ENCODE measurements around the gene MTX1. TPM values are rescaled to one million over a fixed set of nuclear protein-coding genes. Genes with fewer than 3 reads are reported as not detected.
A peak's percentile ranks its signal among the peaks of the same experiment; 100 is the strongest.
"Not testable (repeated sequence)": the region's sequence is repeated elsewhere in the genome, so short reads cannot be mapped to it uniquely, and the experiment has no call there.

MTX1 gene
- polyA plus RNA-seq, 2 of the 4 experiments (the other 2 are of a cell fraction) = 53.4 to 67.1 TPM

- DNase-seq (ENCODE audit: low read depth in 1 of 2, low spot score in 1 of 2) = no peak
- Histone ChIP-seq H3K4me2 (peak overlapping the region; percentile 98), H3K4me3 (no peak overlapping the region), H3K4me1 (peaks cover 23% of the 10 kb centered on the region), H3K27ac (no peak overlapping the region), H3K9me3 (no peaks in the 10 kb centered on the region)
- POLR2A ChIA-PET = no interaction called here
- CTCF ChIA-PET = interaction anchor here (1.4 to 7.6 kb wide), 4 partner anchors 15 to 41 kb away, joined by 4 to 96 read pairs (median 45); no protein-coding TSS in a partner anchor
- ATAC-seq = no peak
- 84% methylated on average over 4 of the region's 4 CpGs for WGBS (ENCODE audit: missing lambda C conversion rate)
- no peak for FAIRE-seq
- no peak for TF ChIP-seq RCOR1 (IDR thresholded peaks at IDR 0.05; ENCODE audit: low read depth, low read length)
- no peak for TF ChIP-seq HOXB5 (CRISPR knock-in tag; IDR thresholded peaks at IDR 0.05)
- TF ChIP-seq TP53 (CRISPR knock-in tag; IDR thresholded peaks at IDR 0.05) = no peak
- TF ChIP-seq USF2 (IDR thresholded peaks at IDR 0.05) = no peak
- no peak for TF ChIP-seq GATA3 (IDR thresholded peaks at IDR 0.05; ENCODE audit: borderline replicate concordance)
- TF ChIP-seq BHLHE40 (IDR thresholded peaks at IDR 0.05; ENCODE audit: low read depth, low read length) = no peak
- TF ChIP-seq MAFK (IDR thresholded peaks at IDR 0.05; ENCODE audit: partially characterized antibody) = no peak
- TF ChIP-seq JUNB (IDR thresholded peaks at IDR 0.05) = no peak
- no peak for TF ChIP-seq MAZ (IDR thresholded peaks at IDR 0.05; ENCODE audit: borderline replicate concordance, low read depth, low read length)
- TF ChIP-seq HES2 (IDR thresholded peaks at IDR 0.05) = no peak
Measured at GRCh38 chr1:155210314-155211104, 2.0 kb downstream of the MTX1 start.

- not testable (repeated sequence) for DNase-seq (ENCODE audit: low read depth in 1 of 2, low spot score in 1 of 2)
- POLR2A ChIA-PET = interaction anchor here (0.5 kb wide), 1 partner anchor 239 kb away, joined by 4 read pairs; no protein-coding TSS in a partner anchor
Measured at GRCh38 chr1:155211381-155212050, 3.0 kb downstream of the MTX1 start.

GRCh38 chr1:155212051-155212440, 3.6 kb downstream of the MTX1 start:
- POLR2A ChIA-PET; H3K4me2 ChIP-seq; H3K27ac ChIP-seq; H3K9me3 ChIP-seq; DNase-seq (ENCODE audit: low read depth in 1 of 2, low spot score in 1 of 2); H3K4me3 ChIP-seq; ATAC-seq; FAIRE-seq: not testable (repeated sequence)
- 84% methylated on average over 4 of the region's 7 CpGs for whole genome bisulfite sequencing (ENCODE audit: missing lambda C conversion rate)
- peaks cover 21% of the 10 kb centered on the region for H3K4me1 ChIP-seq
- CTCF ChIA-PET = interaction anchor here (1.4 kb wide), 1 partner anchor 15 kb away, joined by 4 read pairs; no protein-coding TSS in a partner anchor

More at GRCh38 chr1:155211381-155212050, 3.0 kb downstream of the MTX1 start:
- not testable (repeated sequence) for ATAC-seq, H3K27ac ChIP-seq, H3K4me3 ChIP-seq, H3K9me3 ChIP-seq, FAIRE-seq, H3K4me2 ChIP-seq
- CTCF ChIA-PET = interaction anchor here (1.4 kb wide), 1 partner anchor 15 kb away, joined by 4 read pairs; no protein-coding TSS in a partner anchor
- peaks cover 23% of the 10 kb centered on the region for H3K4me1 ChIP-seq
- WGBS (ENCODE audit: missing lambda C conversion rate) = 85% methylated on average over 12 of the region's 13 CpGs

DNA sequence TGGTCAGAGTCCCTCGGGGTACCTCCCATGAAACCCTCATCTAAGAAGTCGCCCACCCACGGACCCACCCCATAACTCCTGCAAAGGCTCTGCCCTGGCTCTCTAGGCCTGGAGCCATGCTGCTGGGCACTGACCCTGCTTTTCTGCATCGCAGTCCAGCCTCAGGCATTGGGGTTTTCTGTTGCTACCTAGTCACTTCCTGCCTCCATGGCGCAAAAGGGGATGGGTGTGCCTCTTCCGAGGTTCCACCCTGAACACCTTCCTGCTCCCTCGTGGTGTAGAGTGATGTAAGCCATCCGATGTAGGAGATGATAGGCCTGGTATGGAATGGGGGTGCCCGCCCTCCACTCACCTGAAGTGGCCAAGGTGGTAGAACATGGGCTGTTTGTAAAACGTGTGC, 6.2 kb downstream of the MTX1 start:
- H3K9me3 ChIP-seq; ATAC-seq; H3K4me2 ChIP-seq; FAIRE-seq; H3K4me3 ChIP-seq; DNase-seq (ENCODE audit: low read depth in 1 of 2, low spot score in 1 of 2); H3K27ac ChIP-seq; POLR2A ChIA-PET: not testable (repeated sequence)
- 80% methylated on average over 7 of the region's 10 CpGs for WGBS (ENCODE audit: missing lambda C conversion rate)
- CTCF ChIA-PET = interaction anchor here (1.6 kb wide), 1 partner anchor 8 kb away, joined by 4 read pairs; no protein-coding TSS in a partner anchor
- peaks cover 11% of the 10 kb centered on the region for H3K4me1 ChIP-seq

- Histone ChIP-seq H3K9me3 (no peaks in the 10 kb centered on the region), H3K4me2 (no peak overlapping the region; the same call in 2 of the 3 replicates), H3K4me1 (peaks cover 15% of the 10 kb centered on the region), H3K27ac (no peak overlapping the region), H3K4me3 (no peak overlapping the region)
- FAIRE-seq = no peak
- ChIA-PET POLR2A (no interaction called here), CTCF (interaction anchor here (1.2 to 4.2 kb wide), 4 partner anchors 11 to 31 kb away, joined by 3 to 25 read pairs (median 9); partner anchors contain the start of genes MTX1 and THBS3)
- WGBS (ENCODE audit: missing lambda C conversion rate) = 72% methylated on average over 7 of the region's 7 CpGs
- peak in 1 of 2 experiments; percentile 37; a peak in 3 of 6 replicates for ATAC-seq
- DNase-seq (ENCODE audit: low read depth in 1 of 2, low spot score in 1 of 2) = peak in 1 of 2 experiments; percentile 62
- TF ChIP-seq, protein P1, sequence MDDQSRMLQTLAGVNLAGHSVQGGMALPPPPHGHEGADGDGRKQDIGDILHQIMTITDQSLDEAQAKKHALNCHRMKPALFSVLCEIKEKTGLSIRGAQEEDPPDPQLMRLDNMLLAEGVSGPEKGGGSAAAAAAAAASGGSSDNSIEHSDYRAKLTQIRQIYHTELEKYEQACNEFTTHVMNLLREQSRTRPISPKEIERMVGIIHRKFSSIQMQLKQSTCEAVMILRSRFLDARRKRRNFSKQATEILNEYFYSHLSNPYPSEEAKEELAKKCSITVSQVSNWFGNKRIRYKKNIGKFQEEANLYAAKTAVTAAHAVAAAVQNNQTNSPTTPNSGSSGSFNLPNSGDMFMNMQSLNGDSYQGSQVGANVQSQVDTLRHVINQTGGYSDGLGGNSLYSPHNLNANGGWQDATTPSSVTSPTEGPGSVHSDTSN (IDR thresholded peaks at IDR 0.05) = no peak
- peak; percentile 98 for TF ChIP-seq USF2 (IDR thresholded peaks at IDR 0.05)
Measured at GRCh38 chr1:155218854-155219591, 10.5 kb downstream of the MTX1 start.
